AG04449 (cell line): ENCODE data around the gene RUNX2.

Experiments used
- CTCF ChIA-PET: fragments of 350-600 bp; formaldehyde crosslinking; extraction: SDS; loops from one replicate; lab custom pipeline; 2021; ENCODE audit warnings: antibody characterized with exemption; lab: Yijun Ruan, JAX
- POLR2A ChIA-PET: fragments of 400-600, 350-600 bp; formaldehyde crosslinking; extraction: SDS; loops from one replicate; lab custom pipeline; 2020; ENCODE audit warnings: antibody characterized with exemption, inconsistent platforms; lab: Yijun Ruan, JAX
- DNase-seq: peaks from one replicate; pipeline ENCODE4 v3.0.0-alpha.2; 2010; ENCODE audit warnings: low read depth, low spot score
- H3K4me3 ChIP-seq: 2 replicates; pipeline ENCODE4 v1.5.1; 2011; ENCODE audit warnings: low read depth, mild to moderate bottlenecking, control low read depth, low read length
- TF ChIP-seq, protein P1 (sequence below): IDR thresholded peaks from one replicate; pipeline ENCODE4 v1.5.1; 2011; ENCODE audit warnings: mild to moderate bottlenecking, moderate library complexity, low read length, control low read depth, inconsistent platforms; ENCODE audit not compliant: insufficient read depth; ENCODE audit errors: missing control alignments

Gene RUNX2

DNA sequence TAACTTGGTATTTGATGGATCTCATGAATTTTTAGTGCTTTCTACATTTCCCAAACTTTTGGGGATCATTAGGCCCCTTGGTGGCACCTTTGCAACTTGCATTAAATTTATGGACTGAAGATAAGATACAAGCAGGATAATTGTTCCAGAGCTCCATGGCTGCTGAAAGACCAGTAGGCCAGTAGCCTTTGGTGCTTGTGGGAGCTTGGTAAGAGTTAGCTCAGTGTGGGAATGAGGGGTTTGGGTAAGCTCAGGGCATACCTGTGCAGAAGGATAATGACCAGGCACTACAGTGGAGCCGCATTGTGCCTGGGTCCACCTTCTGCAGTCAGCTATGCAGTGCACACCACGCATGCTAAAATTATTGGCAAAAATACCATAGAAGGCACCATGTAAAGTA is 290.1 kb downstream of the RUNX2 start:
- CTCF ChIA-PET, result no interaction called here
- POLR2A ChIA-PET, result no interaction called here
- DNase-seq, result no peak
- TF ChIP-seq, protein P1, sequence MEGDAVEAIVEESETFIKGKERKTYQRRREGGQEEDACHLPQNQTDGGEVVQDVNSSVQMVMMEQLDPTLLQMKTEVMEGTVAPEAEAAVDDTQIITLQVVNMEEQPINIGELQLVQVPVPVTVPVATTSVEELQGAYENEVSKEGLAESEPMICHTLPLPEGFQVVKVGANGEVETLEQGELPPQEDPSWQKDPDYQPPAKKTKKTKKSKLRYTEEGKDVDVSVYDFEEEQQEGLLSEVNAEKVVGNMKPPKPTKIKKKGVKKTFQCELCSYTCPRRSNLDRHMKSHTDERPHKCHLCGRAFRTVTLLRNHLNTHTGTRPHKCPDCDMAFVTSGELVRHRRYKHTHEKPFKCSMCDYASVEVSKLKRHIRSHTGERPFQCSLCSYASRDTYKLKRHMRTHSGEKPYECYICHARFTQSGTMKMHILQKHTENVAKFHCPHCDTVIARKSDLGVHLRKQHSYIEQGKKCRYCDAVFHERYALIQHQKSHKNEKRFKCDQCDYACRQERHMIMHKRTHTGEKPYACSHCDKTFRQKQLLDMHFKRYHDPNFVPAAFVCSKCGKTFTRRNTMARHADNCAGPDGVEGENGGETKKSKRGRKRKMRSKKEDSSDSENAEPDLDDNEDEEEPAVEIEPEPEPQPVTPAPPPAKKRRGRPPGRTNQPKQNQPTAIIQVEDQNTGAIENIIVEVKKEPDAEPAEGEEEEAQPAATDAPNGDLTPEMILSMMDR, result no peak
- H3K4me3 ChIP-seq, result no peak overlapping the region

DNA sequence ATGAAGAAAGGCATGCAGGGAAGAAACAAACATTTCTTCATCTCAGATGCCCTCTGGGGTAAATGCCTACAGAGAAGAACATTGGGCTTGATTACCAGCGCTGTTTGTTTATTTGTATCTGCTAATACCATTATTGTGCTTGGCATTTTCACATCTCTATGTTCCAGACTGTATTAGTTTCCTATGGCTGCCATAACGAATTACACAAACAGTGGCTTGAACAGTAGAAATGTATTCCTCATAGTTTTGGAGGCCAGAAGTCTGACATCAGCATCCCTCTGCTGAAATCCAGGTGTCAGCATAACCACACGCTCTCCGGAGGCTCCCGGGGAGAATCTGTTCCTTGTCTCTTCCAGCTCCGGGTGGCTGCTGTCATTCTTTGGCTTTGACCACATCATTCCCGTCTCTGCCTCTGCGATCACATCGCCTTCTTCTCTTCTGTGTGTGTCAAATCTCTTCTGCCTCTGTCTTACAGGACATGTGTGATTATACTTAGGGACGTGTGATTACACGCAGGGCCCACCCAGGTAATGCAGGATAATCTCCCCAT is 291.2 kb downstream of the RUNX2 start:
- no peak for DNase-seq
- ChIA-PET CTCF (no interaction called here), POLR2A (no interaction called here)
- TF ChIP-seq, protein P1, result no peak
- H3K4me3 ChIP-seq, result no peak overlapping the region

DNA sequence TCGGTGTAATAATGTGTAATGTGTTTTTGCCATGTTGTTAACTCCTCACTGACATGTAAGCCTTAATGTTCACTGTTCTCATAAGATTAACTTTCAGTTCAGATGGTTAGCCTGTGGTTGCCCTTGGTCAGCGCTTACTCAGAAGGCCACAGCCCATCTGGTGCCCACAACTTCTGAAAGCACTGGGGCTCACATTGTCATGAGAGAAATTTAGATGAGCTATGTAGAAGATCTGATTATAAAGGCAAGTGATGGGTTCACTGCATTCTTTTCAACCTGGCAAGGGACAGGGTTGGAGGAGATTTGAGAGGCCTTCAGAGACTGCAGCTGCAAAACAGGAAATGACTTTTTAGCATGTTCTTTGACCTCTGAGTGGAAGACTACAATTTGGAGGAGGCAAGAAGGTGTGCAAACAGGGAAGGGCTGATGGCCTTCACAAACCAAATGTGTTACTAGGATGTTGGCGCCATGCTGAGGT is 291.9 kb downstream of the RUNX2 start:
- no peak for DNase-seq
- CTCF ChIA-PET, result no interaction called here
- POLR2A ChIA-PET, result no interaction called here
- no peak overlapping the region for H3K4me3 ChIP-seq
- TF ChIP-seq, protein P1, result no peak

DNA sequence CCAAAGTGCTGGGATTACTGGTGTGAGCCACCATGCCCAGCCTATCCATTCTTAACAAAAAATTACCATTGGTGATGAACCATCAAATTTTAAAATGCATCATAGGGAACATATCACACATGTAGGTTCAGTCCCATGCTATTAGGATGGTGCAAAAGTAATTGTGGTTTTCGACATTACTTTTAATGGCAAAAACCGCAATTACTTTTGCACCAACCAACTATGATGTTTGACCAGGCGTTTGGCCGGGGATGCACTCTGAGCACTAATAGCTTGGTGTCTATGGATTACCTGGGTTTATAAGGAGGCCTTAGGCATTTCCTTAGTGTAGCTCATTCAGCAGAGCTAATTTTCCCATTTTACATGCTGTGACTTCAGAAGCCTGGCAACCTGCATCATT is 296.1 kb downstream of the RUNX2 start:
- POLR2A ChIA-PET, result no interaction called here
- TF ChIP-seq, protein P1, result no peak
- no peak overlapping the region for H3K4me3 ChIP-seq
- CTCF ChIA-PET, result interaction anchor here (1.1 kb wide), 2 partner anchors 27 to 90 kb away, joined by 3 to 4 read pairs; no protein-coding TSS in a partner anchor
- no peak for DNase-seq

DNA sequence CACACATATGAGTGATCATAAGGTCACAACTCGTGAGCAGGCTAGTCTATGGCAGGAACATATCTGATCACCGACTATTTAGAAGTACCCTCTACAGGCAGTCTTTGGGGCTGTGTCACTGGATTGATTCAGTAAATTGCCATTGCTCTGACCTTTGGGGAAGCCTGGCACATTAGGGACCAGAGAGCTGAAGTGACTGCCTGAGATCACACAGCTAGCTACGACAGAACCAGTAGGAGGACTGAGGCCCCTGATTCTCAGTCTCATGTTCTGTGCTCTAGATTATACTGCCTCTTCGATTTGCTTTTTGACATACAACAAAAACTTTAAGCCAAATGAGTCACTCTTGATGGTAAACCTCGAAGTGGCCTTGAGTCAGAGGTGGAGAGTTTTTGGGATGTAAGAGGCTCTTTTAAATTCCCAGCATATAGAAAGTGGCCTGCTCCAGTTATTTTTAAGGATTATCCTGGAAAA is 297.1 kb downstream of the RUNX2 start:
- DNase-seq, result no peak

More for the DNA sequence above, 297.1 kb downstream of the RUNX2 start:
- no peak overlapping the region for H3K4me3 ChIP-seq
- ChIA-PET CTCF (interaction anchor here (0.8 to 1.1 kb wide), 3 partner anchors 26 to 89 kb away, joined by 3 to 4 read pairs (median 3); no protein-coding TSS in a partner anchor), POLR2A (no interaction called here)
- TF ChIP-seq, protein P1, result no peak
